ENCODE data around the gene PTPRG. TPM values are rescaled to one million over a fixed set of nuclear protein-coding genes. Genes with fewer than 3 reads are reported as not detected.
"Not testable (repeated sequence)": the region's sequence is repeated elsewhere in the genome, so short reads cannot be mapped to it uniquely, and the experiment has no call there.

PTPRG gene
- total and polyA plus RNA-seq, 10 of the 15 experiments (the other 5 are each of a cell fraction or from before 2014, with no cell fraction given), result 0.29 to 20.7 (median 1.4) TPM

DNA sequence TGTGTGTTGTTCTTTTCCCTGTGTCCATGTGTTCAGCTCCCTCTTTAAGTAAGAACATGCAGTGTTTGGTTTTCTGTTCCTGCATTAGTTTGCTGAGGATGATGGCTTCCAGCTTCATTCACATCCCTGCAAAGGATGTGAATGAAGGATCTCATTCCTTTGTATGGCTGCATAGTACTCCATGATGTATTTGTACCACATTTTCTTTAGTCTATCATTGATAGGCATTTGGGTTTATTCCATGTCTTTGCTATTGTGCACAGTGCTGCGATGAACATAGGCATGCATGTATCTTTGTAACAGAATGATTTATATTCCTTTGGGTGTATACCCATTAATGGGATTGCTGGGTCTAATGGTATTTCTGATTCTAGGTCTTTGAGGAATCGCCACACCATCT lies 199.4 kb downstream of the PTPRG start:
- DNase-seq (ENCODE audit: low read depth, low spot score); H3K9me3 ChIP-seq (replicated peaks; ENCODE audit: control insufficient read depth, insufficient read depth, low read length); POLR2A ChIA-PET; H3K27ac ChIP-seq (ENCODE audit: control insufficient read depth, insufficient read depth); H3K79me2 ChIP-seq (ENCODE audit: control insufficient read depth, insufficient read depth, low read length); H3K36me3 ChIP-seq (ENCODE audit: control insufficient read depth in 2 of 2, insufficient read depth in 2 of 2, low read length in 1 of 2); CTCF ChIA-PET; H2AFZ ChIP-seq (ENCODE audit: control insufficient read depth, low read depth, low read length); BruUV-seq (replicated peaks); intact Hi-C loops (cut with micrococcal nuclease; ENCODE audit: unreplicated experiment); H3K4me2 ChIP-seq (ENCODE audit: control insufficient read depth, insufficient read depth); FAIRE-seq; ATAC-seq; RAD21 ChIA-PET (ENCODE audit: unreplicated experiment); H3K27me3 ChIP-seq (replicated peaks in 1 of 2; ENCODE audit: control insufficient read depth in 2 of 2, insufficient read depth in 2 of 2, low read length in 1 of 2); H4K20me1 ChIP-seq (ENCODE audit: control insufficient read depth, insufficient read depth); in situ Hi-C loops (cut with MboI); H3K4me1 ChIP-seq (ENCODE audit: control insufficient read depth, insufficient read depth, low read length); H3K9ac ChIP-seq (ENCODE audit: control insufficient read depth, insufficient read depth, low read length); H3K4me3 ChIP-seq: not testable (repeated sequence)
- WGBS (ENCODE audit: insufficient coverage, insufficient replicate concordance, low lambda C conversion rate, missing lambda C conversion rate), result 47% methylated on average over 2 of the region's 2 CpGs
- peak in 1 of 2 experiments; percentile 74; a peak in 1 of 4 replicates for TF ChIP-seq ETV6 (conservative IDR thresholded peaks at IDR 0.05 in 1 of 2, IDR thresholded peaks at IDR 0.05 in 1 of 2; ENCODE audit: borderline replicate concordance in 1 of 2, low read depth in 1 of 2)
- SMC1A ChIA-PET (ENCODE audit: uncharacterized antibody, unreplicated experiment), result interaction anchor here (0.7 to 2.9 kb wide), 4 partner anchors 10 to 57 kb away, joined by 3 to 10 read pairs (median 7); no protein-coding TSS in a partner anchor

DNA sequence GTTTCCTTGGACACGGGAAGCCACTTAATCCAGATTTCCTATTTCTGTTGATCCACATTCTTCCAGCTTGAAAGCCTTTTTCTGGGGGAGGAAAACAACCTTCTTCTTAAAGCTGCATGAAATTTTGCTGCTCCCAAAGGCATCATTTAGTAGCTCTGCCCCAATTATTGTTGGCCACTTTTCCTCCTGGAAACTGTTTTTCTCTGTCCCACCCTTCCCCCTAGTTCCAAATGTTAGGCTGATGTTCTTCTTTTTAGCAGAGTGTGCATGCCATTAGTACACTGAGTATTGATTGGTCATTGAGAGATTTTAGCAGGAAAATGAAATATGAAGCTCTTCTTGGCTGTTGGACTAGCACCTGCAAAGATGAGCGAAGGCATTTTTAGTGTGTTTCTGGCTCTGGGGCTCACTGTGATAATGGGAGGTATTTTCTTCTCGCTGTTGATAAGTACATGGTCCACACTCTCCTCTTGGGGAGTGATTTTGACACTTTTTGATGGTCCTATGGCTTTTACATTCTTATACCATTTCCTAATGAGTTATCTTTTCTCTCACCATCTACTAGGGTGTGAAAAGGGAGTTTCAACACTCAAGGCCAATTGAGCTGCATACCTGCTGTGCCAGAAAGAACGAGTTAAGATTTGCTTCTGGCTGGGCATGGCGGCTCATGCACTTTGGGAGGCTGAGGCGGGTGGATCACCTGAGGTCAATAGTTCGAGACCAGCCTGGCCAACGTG lies 200.5 kb downstream of the PTPRG start:
- SMC1A ChIA-PET (ENCODE audit: uncharacterized antibody, unreplicated experiment), result interaction anchor here (1.0 to 2.1 kb wide), 9 partner anchors 9 to 385 kb away, joined by 3 to 9 read pairs (median 5); no protein-coding TSS in a partner anchor
- peak; percentile 53 for ATAC-seq
- TF ChIP-seq TARDBP (IDR thresholded peaks at IDR 0.05; ENCODE audit: borderline replicate concordance) (no peak), CBX5 (IDR thresholded peaks at IDR 0.05; ENCODE audit: low read depth) (no peak), SIN3A (IDR thresholded peaks at IDR 0.05; ENCODE audit: low read depth, low read length) (no peak), SMARCA5 (IDR thresholded peaks at IDR 0.05) (no peak), STAT3 (IDR thresholded peaks at IDR 0.05; ENCODE audit: low read depth, low read length) (no peak), CHD4 (IDR thresholded peaks at IDR 0.05) (no peak), TCF3 (IDR thresholded peaks at IDR 0.05; ENCODE audit: borderline replicate concordance, insufficient read depth, low read depth, low read length) (no peak), ZBTB33 (IDR thresholded peaks at IDR 0.05) (no peak)
- TF ChIP-seq, protein P1, sequence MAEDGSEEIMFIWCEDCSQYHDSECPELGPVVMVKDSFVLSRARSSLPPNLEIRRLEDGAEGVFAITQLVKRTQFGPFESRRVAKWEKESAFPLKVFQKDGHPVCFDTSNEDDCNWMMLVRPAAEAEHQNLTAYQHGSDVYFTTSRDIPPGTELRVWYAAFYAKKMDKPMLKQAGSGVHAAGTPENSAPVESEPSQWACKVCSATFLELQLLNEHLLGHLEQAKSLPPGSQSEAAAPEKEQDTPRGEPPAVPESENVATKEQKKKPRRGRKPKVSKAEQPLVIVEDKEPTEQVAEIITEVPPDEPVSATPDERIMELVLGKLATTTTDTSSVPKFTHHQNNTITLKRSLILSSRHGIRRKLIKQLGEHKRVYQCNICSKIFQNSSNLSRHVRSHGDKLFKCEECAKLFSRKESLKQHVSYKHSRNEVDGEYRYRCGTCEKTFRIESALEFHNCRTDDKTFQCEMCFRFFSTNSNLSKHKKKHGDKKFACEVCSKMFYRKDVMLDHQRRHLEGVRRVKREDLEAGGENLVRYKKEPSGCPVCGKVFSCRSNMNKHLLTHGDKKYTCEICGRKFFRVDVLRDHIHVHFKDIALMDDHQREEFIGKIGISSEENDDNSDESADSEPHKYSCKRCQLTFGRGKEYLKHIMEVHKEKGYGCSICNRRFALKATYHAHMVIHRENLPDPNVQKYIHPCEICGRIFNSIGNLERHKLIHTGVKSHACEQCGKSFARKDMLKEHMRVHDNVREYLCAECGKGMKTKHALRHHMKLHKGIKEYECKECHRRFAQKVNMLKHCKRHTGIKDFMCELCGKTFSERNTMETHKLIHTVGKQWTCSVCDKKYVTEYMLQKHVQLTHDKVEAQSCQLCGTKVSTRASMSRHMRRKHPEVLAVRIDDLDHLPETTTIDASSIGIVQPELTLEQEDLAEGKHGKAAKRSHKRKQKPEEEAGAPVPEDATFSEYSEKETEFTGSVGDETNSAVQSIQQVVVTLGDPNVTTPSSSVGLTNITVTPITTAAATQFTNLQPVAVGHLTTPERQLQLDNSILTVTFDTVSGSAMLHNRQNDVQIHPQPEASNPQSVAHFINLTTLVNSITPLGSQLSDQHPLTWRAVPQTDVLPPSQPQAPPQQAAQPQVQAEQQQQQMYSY (CRISPR knock-in tag; IDR thresholded peaks at IDR 0.05), result no peak

More for the DNA sequence above, 200.5 kb downstream of the PTPRG start:
- no peaks in the 10 kb centered on the region for H3K36me3 ChIP-seq (ENCODE audit: control insufficient read depth in 2 of 2, insufficient read depth in 2 of 2, low read length in 1 of 2)
- no peaks in the 10 kb centered on the region for H3K79me2 ChIP-seq (ENCODE audit: control insufficient read depth, insufficient read depth, low read length)
- no peaks in the 10 kb centered on the region for H3K9me3 ChIP-seq (replicated peaks; ENCODE audit: control insufficient read depth, insufficient read depth, low read length)
- FAIRE-seq (no peak), DNase-seq (ENCODE audit: low read depth, low spot score) (no peak)
- no TSS peak for BruUV-seq (replicated peaks)
- 20% methylated on average over 8 of the region's 8 CpGs for WGBS (ENCODE audit: insufficient coverage, insufficient replicate concordance, low lambda C conversion rate, missing lambda C conversion rate)
- intact Hi-C loops (cut with micrococcal nuclease; ENCODE audit: unreplicated experiment) (no loop called here), in situ Hi-C loops (cut with MboI) (no loop called here)
- RAD21 ChIA-PET (ENCODE audit: unreplicated experiment), result interaction anchor here (0.7 to 1.1 kb wide), 5 partner anchors 10 to 100 kb away, joined by 3 read pairs; no protein-coding TSS in a partner anchor
- H3K4me1 ChIP-seq (ENCODE audit: control insufficient read depth, insufficient read depth, low read length), result no peaks in the 10 kb centered on the region
- CTCF ChIA-PET, result interaction anchor here (0.6 to 1.7 kb wide), 3 partner anchors 45 to 197 kb away, joined by 3 to 4 read pairs (median 3); no protein-coding TSS in a partner anchor
- H3K4me3 ChIP-seq, result no peak overlapping the region
- H4K20me1 ChIP-seq (ENCODE audit: control insufficient read depth, insufficient read depth), result no peaks in the 10 kb centered on the region
- no peak overlapping the region for H3K4me2 ChIP-seq (ENCODE audit: control insufficient read depth, insufficient read depth)
- no peak overlapping the region for H3K27ac ChIP-seq (ENCODE audit: control insufficient read depth, insufficient read depth)
- no peak overlapping the region for H3K9ac ChIP-seq (ENCODE audit: control insufficient read depth, insufficient read depth, low read length)
- POLR2A ChIA-PET, result interaction anchor here (1.0 kb wide), 1 partner anchor 9 kb away, joined by 3 read pairs; no protein-coding TSS in a partner anchor
- H2AFZ ChIP-seq (ENCODE audit: control insufficient read depth, low read depth, low read length), result no peak overlapping the region
- H3K27me3 ChIP-seq (replicated peaks in 1 of 2; ENCODE audit: control insufficient read depth in 2 of 2, insufficient read depth in 2 of 2, low read length in 1 of 2), result no peaks in the 10 kb centered on the region
